Upper lobe of left lung (tissue), 4 donors: ENCODE results near the gene MEPCE.

Experiments
- POLR2A ChIP-seq, 4 donors: fragments of 450-650 bp; IDR thresholded peaks; one replicate each; pipeline ENCODE4 v1.5.1; 2016 to 2017; ENCODE audit warnings: antibody characterized with exemption in 4 of 4, mild to moderate bottlenecking in 2 of 4
- POLR2AphosphoS5 ChIP-seq, 2 donors: sonication (generic); formaldehyde crosslinking; IDR thresholded peaks; one replicate each; pipeline ENCODE4 v1.5.1; 2017; ENCODE audit warnings: antibody characterized with exemption in 2 of 2
- TF ChIP-seq, protein P1 (sequence below), 6 experiments: fragments of 450-650 bp in 4 of 6; fragments of 200-600 bp in 2 of 6; sonication (generic) in 2 of 6; IDR thresholded peaks; one replicate each; pipeline ENCODE4 v1.5.1; 2016 to 2019; ENCODE audit warnings: antibody characterized with exemption in 6 of 6

DNA sequence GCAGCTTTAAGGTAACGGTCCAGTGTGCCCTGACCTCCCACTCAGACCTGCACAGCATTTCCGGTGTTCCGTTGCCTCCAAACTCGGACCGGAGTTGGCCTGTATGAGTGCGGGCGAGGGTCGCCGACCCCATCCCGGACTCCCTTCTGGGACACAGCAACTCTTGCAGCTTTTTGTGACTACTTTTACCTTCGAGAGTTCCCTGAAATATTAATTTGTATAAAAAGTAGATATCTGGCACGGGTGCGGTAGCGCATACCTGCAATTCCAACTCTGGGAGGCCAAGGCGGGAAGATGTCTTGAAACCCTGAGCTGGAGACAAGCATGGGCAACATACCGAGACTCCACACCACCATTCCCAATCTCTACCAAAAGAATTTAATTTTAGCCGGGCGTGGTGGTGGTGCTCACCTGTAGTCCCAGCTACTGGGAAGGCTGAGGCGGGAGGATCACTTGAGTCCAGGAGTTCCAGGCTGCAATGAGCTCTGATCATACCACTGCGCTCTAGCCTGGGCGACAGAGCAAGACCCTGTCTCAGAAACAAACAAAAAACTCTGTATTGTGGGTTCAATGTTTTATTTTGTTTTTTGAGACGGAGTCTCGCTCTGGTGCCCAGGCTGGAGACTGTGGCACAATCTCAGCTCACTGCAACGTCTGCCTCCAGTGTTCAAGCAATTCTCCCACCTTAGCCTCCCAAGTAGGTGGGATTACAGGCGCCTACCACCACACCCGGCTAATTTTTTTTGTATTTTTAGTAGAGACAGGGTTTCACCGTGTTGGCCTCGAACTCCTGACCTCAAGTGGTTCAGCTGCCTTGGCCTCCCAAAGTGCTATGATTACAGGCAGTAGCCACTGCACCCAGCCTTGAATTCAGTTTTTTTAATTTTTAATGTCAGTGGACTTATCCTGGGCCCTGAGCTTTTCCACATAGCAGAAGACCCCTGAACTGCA is 7.8 kb downstream of the MEPCE start:
- TF ChIP-seq, protein P1, sequence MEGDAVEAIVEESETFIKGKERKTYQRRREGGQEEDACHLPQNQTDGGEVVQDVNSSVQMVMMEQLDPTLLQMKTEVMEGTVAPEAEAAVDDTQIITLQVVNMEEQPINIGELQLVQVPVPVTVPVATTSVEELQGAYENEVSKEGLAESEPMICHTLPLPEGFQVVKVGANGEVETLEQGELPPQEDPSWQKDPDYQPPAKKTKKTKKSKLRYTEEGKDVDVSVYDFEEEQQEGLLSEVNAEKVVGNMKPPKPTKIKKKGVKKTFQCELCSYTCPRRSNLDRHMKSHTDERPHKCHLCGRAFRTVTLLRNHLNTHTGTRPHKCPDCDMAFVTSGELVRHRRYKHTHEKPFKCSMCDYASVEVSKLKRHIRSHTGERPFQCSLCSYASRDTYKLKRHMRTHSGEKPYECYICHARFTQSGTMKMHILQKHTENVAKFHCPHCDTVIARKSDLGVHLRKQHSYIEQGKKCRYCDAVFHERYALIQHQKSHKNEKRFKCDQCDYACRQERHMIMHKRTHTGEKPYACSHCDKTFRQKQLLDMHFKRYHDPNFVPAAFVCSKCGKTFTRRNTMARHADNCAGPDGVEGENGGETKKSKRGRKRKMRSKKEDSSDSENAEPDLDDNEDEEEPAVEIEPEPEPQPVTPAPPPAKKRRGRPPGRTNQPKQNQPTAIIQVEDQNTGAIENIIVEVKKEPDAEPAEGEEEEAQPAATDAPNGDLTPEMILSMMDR (IDR thresholded peaks at IDR 0.05) = no peak
- no peak for TF ChIP-seq POLR2A (IDR thresholded peaks at IDR 0.05)
- TF ChIP-seq POLR2AphosphoS5 (IDR thresholded peaks at IDR 0.05) = no peak
